ENCODE data around the gene POLD3.
A peak's percentile ranks its signal among the peaks of the same experiment; 100 is the strongest.
"Not testable (repeated sequence)": the region's sequence is repeated elsewhere in the genome, so short reads cannot be mapped to it uniquely, and the experiment has no call there.

The POLD3 gene

GRCh38 chr11:74570266-74571061, 21.9 kb upstream of the POLD3 start:
- in situ Hi-C loops (cut with HindIII; ENCODE audit: low pct_unique_long_range_greater_than_20kb, low sequenced_read_pairs), result no loop called here
- DNase-seq (ENCODE audit: low read depth in 1 of 2, low spot score in 1 of 2), result peak; percentile 75 to 78
- TF ChIP-seq JUND (IDR thresholded peaks at IDR 0.05; ENCODE audit: low read depth), result no peak

DNA sequence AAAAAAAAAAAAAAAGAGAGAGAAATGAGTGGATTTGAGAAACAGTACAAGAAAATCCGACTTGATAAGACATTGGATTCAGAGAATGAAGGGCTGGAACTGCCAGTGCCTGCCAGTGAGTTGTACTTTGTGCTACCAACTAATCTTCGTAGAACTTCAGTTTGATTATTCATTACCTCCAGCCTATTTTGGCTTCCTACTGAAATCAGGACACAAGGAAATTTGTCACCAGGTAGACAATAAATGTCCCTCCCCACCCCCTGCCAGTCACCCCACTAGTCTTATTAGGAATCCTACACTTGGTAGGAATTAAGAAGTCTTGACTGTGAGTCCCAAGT, 21.4 kb upstream of the POLD3 start:
- no peak for TF ChIP-seq JUND (IDR thresholded peaks at IDR 0.05; ENCODE audit: low read depth)
- DNase-seq (ENCODE audit: low read depth in 1 of 2, low spot score in 1 of 2), result no peak
- in situ Hi-C loops (cut with HindIII; ENCODE audit: low pct_unique_long_range_greater_than_20kb, low sequenced_read_pairs), result no loop called here

DNA sequence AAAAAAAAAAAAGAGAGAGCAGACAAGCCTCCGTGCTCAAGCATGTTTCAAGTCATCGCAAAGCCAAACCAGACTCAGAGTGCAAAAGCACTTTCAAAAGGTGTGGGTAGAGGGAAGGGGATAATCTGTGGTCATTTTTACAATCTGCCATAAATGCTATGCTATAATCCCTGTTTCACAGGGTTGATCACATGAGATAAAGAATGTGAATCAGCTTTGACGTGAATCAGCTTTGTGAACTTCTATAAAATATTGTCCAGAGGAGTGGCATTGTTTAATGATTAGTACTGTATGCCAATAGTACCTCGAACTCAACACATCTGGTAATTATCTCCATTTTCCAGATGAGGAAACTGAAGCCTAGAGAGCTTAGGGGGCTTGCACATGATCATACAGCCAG, 20.0 kb upstream of the POLD3 start:
- in situ Hi-C loops (cut with HindIII; ENCODE audit: low pct_unique_long_range_greater_than_20kb, low sequenced_read_pairs), result no loop called here
- DNase-seq (ENCODE audit: low read depth in 1 of 2, low spot score in 1 of 2), result no peak
- TF ChIP-seq JUND (IDR thresholded peaks at IDR 0.05; ENCODE audit: low read depth), result no peak

- TF ChIP-seq JUND (IDR thresholded peaks at IDR 0.05; ENCODE audit: low read depth), result no peak
- no peak for DNase-seq (ENCODE audit: low read depth in 1 of 2, low spot score in 1 of 2)
- in situ Hi-C loops (cut with HindIII; ENCODE audit: low pct_unique_long_range_greater_than_20kb, low sequenced_read_pairs), result no loop called here
These were observed 17.8 kb upstream of the POLD3 start for GRCh38 chr11:74574563-74574962.

DNA sequence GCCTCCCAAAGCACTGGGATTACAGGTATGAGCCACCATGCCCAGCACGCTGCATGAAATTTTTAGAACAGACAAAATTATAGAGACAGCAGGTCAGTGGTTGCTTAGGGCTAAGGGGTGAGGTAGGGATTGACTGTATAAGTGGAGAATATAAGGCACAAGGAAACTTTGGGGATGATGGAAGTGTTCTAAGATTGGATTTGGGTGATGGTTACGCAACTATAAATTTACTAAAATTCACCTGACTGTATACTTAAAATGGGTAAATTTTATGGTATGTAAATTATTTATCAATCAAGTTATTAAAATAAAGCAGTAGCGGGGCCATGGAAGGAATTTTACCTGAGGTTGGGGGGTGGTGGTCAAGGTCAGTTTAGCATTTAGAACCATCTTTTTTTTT, 16.4 kb upstream of the POLD3 start:
- in situ Hi-C loops (cut with HindIII; ENCODE audit: low pct_unique_long_range_greater_than_20kb, low sequenced_read_pairs), result no loop called here
- DNase-seq (ENCODE audit: low read depth in 1 of 2, low spot score in 1 of 2), result no peak
- TF ChIP-seq JUND (IDR thresholded peaks at IDR 0.05; ENCODE audit: low read depth), result no peak

DNA sequence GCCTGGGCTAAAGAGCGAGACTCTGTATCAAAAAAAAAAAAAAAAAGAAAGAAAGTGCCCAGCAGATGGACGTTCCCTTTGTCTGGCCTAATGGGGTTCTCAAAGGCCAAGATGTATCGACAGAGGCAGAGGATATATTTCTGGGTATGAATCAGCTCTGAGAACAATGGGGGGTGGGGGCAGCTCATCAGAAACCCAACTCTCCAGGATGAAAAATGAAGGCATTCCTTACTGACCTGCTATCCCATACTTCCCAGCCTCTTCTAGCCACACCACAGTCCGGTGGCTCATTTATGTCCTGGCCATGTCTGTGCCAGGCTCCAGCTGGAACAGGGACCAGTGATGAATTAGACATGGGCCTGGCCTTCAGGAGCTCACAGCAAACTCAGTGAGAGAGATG, 15.2 kb upstream of the POLD3 start:
- no peak for TF ChIP-seq JUND (IDR thresholded peaks at IDR 0.05; ENCODE audit: low read depth)
- no peak for DNase-seq (ENCODE audit: low read depth in 1 of 2, low spot score in 1 of 2)
- in situ Hi-C loops (cut with HindIII; ENCODE audit: low pct_unique_long_range_greater_than_20kb, low sequenced_read_pairs), result no loop called here

DNA sequence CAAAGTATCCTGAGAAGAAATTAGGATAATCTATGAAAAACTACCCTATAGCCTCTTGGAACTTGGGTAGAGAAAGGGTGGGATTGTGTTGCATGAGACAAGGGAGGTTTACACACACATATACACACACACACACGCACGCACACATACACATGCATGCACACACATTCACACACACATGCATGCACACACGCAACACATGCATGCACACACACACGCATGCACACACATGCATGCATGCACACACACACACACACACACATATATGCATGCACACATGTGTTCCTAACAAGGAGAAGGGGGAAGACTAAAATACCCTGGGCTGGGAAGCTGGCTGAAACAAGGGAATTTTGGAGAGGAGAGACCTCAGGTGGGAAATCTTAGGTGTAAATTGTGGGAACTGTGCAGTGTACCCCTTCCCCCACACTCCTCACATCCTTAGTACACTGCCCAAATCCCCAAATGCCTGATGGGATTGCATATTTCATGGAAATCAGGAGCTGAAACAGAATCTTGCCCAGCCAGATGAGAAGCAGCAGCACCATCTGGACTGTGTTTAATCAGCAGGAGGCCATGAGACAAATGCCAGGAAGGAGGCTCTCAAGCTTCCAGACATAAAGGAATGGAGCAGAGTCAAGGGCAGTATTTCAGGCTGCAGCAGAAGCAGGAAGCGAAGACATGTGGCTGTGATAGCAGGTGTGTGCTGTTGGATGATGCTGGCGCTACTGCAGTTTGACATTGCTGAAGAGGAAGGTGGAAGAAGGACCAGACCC, 14.6 kb upstream of the POLD3 start:
- TF ChIP-seq JUND (IDR thresholded peaks at IDR 0.05; ENCODE audit: low read depth), result no peak
- no peak for DNase-seq (ENCODE audit: low read depth in 1 of 2, low spot score in 1 of 2)
- in situ Hi-C loops (cut with HindIII; ENCODE audit: low pct_unique_long_range_greater_than_20kb, low sequenced_read_pairs), result no loop called here

- in situ Hi-C loops (cut with HindIII; ENCODE audit: low pct_unique_long_range_greater_than_20kb, low sequenced_read_pairs), result no loop called here
- no peak for TF ChIP-seq JUND (IDR thresholded peaks at IDR 0.05; ENCODE audit: low read depth)
- DNase-seq (ENCODE audit: low read depth in 1 of 2, low spot score in 1 of 2), result no peak
These were observed 12.7 kb upstream of the POLD3 start for GRCh38 chr11:74579577-74580270.

DNA sequence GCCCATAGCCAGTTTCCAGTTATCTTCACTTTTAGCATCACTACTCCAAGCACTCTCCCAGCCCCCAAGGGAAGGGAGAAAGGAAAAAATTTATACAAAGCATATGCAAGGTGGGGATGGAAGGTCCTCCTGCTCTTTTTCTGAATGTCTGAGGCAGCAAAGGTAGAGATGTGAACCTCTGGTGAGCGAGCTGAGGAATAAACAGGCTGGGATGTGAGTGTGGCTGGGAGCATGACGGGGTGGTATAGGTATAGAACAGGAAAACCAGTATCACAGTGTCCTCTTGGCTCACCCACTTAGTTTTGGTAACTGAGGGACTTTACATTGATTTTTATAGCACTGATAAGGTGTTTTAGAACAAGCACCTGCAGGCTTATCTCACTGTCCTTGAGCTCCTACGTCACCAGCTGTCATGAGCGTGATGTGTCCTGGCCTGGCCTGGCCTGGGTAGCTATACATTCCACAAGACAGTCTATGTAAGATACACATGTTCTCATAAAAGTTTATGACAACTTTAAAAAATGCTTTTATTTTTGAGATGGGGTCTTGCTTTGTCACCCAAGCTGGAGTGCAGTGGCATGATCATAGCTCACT, 10.3 kb upstream of the POLD3 start:
- in situ Hi-C loops (cut with HindIII; ENCODE audit: low pct_unique_long_range_greater_than_20kb, low sequenced_read_pairs), result no loop called here
- no peak for DNase-seq (ENCODE audit: low read depth in 1 of 2, low spot score in 1 of 2)
- no peak for TF ChIP-seq JUND (IDR thresholded peaks at IDR 0.05; ENCODE audit: low read depth)

DNA sequence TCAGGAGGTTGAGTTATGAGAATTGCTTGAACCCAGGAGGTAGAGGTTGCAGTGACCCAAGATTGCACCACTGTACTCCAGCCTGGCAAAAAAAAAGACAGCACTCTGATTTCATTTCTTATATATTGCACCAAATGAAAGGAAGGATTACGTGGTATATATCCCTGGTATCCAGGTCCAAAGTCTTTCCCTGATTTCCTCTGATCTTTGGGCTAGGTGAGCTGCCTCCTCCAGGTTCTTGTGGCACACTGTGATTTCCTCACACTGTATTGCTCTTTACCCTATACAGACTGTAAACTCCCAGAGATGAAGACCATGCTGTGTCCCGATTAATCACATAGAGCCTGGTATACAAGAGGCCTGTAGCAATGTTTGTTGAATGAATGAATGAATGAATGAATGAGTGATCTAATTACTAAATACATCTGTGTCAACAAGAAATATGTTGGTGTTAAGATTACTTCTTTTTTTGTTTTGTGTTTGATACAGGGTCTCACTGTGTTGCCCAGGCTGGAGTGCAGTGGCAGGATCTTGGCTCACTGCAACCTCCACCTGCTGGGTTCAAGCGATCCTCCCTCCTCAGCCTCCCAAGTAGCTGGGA, 9.3 kb upstream of the POLD3 start:
- TF ChIP-seq JUND (IDR thresholded peaks at IDR 0.05; ENCODE audit: low read depth), result no peak
- DNase-seq (ENCODE audit: low read depth in 1 of 2, low spot score in 1 of 2), result no peak
- in situ Hi-C loops (cut with HindIII; ENCODE audit: low pct_unique_long_range_greater_than_20kb, low sequenced_read_pairs), result no loop called here

- DNase-seq (ENCODE audit: low read depth in 1 of 2, low spot score in 1 of 2); in situ Hi-C loops (cut with HindIII; ENCODE audit: low pct_unique_long_range_greater_than_20kb, low sequenced_read_pairs): not testable (repeated sequence)
These were observed 1.9 kb upstream of the POLD3 start for GRCh38 chr11:74590492-74590891.

- no peak for TF ChIP-seq JUND (IDR thresholded peaks at IDR 0.05; ENCODE audit: low read depth)
- DNase-seq (ENCODE audit: low read depth in 1 of 2, low spot score in 1 of 2), result no peak
- in situ Hi-C loops (cut with HindIII; ENCODE audit: low pct_unique_long_range_greater_than_20kb, low sequenced_read_pairs), result no loop called here
These were observed 330 bp upstream of the POLD3 start for GRCh38 chr11:74592063-74592440.

All from T47D (cell line).